Gastrocnemius medialis (tissue), 4 donors: ENCODE results near the gene RILP. TPM values are rescaled to one million over a fixed set of nuclear protein-coding genes. Genes with fewer than 3 reads are reported as not detected.

ENCODE experiments used
- ATAC-seq, 2 donors: fragments of 150-250 bp; one replicate each; pipeline ENCODE4 v1.9.1; 2016
- DNase-seq, 2 donors: peaks; one replicate each; pipeline ENCODE4 v3.0.0-alpha.2; 2019
- H3K27ac ChIP-seq, 4 donors: fragments of 200-600 bp; sonication (generic); 1 replicate in 1 of 4; 2 replicates in 3 of 4; pipeline ENCODE4 v1.5.1; 2016 to 2018; ENCODE audit warnings: mild to moderate bottlenecking in 2 of 4, moderate library complexity in 1 of 4
- H3K27me3 ChIP-seq, 3 donors: fragments of 200-600 bp; sonication (generic) in 2 of 3; 1 replicate in 1 of 3; 2 replicates in 2 of 3; pipeline versions ENCODE4 v1.5.1 to v1.6.0; 2016 to 2019; ENCODE audit warnings: mild to moderate bottlenecking in 1 of 3, moderate library complexity in 1 of 3
- H3K36me3 ChIP-seq, 2 donors: fragments of 200-600 bp; sonication (generic) in 1 of 2; one replicate each; pipeline ENCODE4 v1.5.1; 2017 to 2018
- H3K4me1 ChIP-seq, 2 donors: fragments of 200-600 bp; sonication (generic) in 1 of 2; one replicate each; pipeline ENCODE4 v1.5.1; 2016 to 2017; ENCODE audit warnings: mild to moderate bottlenecking in 2 of 2
- H3K4me3 ChIP-seq, 4 donors: fragments of 200-600 bp; sonication (generic) in 3 of 4; 1 replicate in 1 of 4; 2 replicates in 3 of 4; pipeline ENCODE4 v1.5.1; 2016 to 2019; ENCODE audit warnings: mild to moderate bottlenecking in 2 of 4
- H3K9me3 ChIP-seq, 3 donors: fragments of 200-600 bp; sonication (generic) in 2 of 3; 1 replicate in 1 of 3; 2 replicates in 2 of 3; pipeline ENCODE4 v1.5.1; 2016 to 2019
- CTCF ChIP-seq, 5 experiments: fragments of 450-650 bp in 3 of 5; fragments of 200-600 bp in 2 of 5; sonication (generic) in 2 of 5; IDR thresholded peaks in 4 of 5; conservative IDR thresholded peaks in 1 of 5; 1 replicate in 4 of 5; 2 replicates in 1 of 5; pipeline ENCODE4 v1.5.1; 2016 to 2019; ENCODE audit warnings: antibody characterized with exemption in 5 of 5, mild to moderate bottlenecking in 3 of 5, moderate library complexity in 3 of 5
- POLR2A ChIP-seq, 2 donors: fragments of 450-650 bp; IDR thresholded peaks; one replicate each; pipeline ENCODE4 v1.6.1; 2017; ENCODE audit warnings: antibody characterized with exemption in 2 of 2, mild to moderate bottlenecking in 2 of 2, moderate library complexity in 2 of 2
- in situ Hi-C, 4 donors: fragments of 200-750 bp; cut with MboI; loops; one replicate each; pipeline versions ENCODE4 v1.15.0 to v1.8.0; 2017; ENCODE audit warnings: low sequenced_read_pairs in 4 of 4
- intact Hi-C: fragments of 100-400 bp; cut with DNase I; formaldehyde crosslinking; loops from one replicate; pipeline ENCODE4 v1.15.1; 2023; ENCODE audit warnings: low total_unique reads
- total RNA-seq, 4 donors: library from RNA; depleted of rRNA; stranded (reverse); fragments of >200 nt; gene quantifications; one replicate each; pipeline versions ENCODE4 v1.1.0 to v1.2.3, GENCODE V29; 2016

RILP gene
- total RNA-seq, 4 donors from 2014 or later, result 45.5 to 94.7 (median 58.9) TPM

GRCh38 chr17:1611715-1612114 lies 38.0 kb downstream of the RILP start:
- in situ Hi-C loops (no loop called here), intact Hi-C loops (no loop called here)
- TF ChIP-seq CTCF (IDR thresholded peaks at IDR 0.05 in 4 of 5, conservative IDR thresholded peaks at IDR 0.05 in 1 of 5) (no peak), POLR2A (IDR thresholded peaks at IDR 0.05) (no peak)
- Histone ChIP-seq H3K36me3 (peaks cover 0 to 26% of the 10 kb centered on the region in 2 donors), H3K27me3 (no peaks in the 10 kb centered on the region), H3K4me3 (no peak overlapping the region), H3K4me1 (no peaks in the 10 kb centered on the region), H3K9me3 (no peaks in the 10 kb centered on the region), H3K27ac (no peak overlapping the region)
- DNase-seq (no peak), ATAC-seq (peak in 1 of 2 donors; percentile 18)

GRCh38 chr17:1608676-1609075 lies 41.0 kb downstream of the RILP start:
- peaks cover 0 to 12% of the 10 kb centered on the region in 2 donors for H3K36me3 ChIP-seq
- H3K27ac ChIP-seq, result no peak overlapping the region
- intact Hi-C loops (no loop called here), in situ Hi-C loops (no loop called here)
- peaks cover 8 to 17% of the 10 kb centered on the region in 2 donors for H3K4me1 ChIP-seq
- no peak for DNase-seq
- no peak for ATAC-seq
- H3K27me3 ChIP-seq, result no peaks in the 10 kb centered on the region
- no peak overlapping the region for H3K4me3 ChIP-seq
- H3K9me3 ChIP-seq, result no peaks in the 10 kb centered on the region
- TF ChIP-seq CTCF (IDR thresholded peaks at IDR 0.05 in 4 of 5, conservative IDR thresholded peaks at IDR 0.05 in 1 of 5), result no peak
- TF ChIP-seq POLR2A (IDR thresholded peaks at IDR 0.05), result no peak

GRCh38 chr17:1607971-1608320 lies 41.7 kb downstream of the RILP start:
- H3K27ac ChIP-seq, result peak overlapping the region in 3 of 4 donors; percentile 9 to 39 (median 14)
- no peaks in the 10 kb centered on the region for H3K27me3 ChIP-seq
- no peaks in the 10 kb centered on the region for H3K9me3 ChIP-seq
- in situ Hi-C loops (no loop called here), intact Hi-C loops (no loop called here)
- DNase-seq, result no peak
- peaks cover 8 to 17% of the 10 kb centered on the region in 2 donors for H3K4me1 ChIP-seq
- peaks cover 0 to 6% of the 10 kb centered on the region in 2 donors for H3K36me3 ChIP-seq
- ATAC-seq, result no peak
- no peak overlapping the region for H3K4me3 ChIP-seq
- TF ChIP-seq CTCF (IDR thresholded peaks at IDR 0.05 in 4 of 5, conservative IDR thresholded peaks at IDR 0.05 in 1 of 5) (no peak), POLR2A (IDR thresholded peaks at IDR 0.05) (no peak)

DNA sequence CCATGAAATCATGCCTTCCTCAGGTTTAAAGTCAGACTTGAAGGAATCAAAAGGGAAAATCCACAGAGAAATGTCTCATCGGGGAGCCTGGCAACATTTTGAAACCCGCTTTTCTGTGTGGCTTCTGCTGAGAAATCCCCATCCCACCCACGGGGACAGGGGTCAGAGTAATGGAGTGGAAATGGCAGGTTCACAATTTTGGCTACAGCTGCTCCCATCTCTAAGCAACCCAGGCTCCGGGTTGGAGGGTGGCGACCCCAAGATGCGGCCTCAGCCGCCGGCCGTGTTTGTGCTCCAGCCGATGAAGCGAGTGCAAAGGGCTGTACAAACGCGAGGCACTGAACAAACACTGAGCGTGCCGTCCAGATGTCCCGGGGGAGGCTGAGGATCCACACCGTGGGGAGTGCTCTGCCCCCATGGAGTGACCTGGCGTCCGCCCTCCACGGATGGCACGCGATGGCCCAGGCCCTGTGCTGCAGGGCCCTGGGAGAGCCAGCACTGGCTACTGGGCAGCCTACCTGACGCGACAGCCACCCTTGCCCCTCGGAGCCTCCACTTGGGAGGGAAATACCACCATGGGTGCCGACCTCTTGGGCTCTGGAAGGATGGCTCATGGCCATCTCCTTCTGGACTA lies 43.2 kb downstream of the RILP start:
- in situ Hi-C loops, result no loop called here
- peaks cover 8 to 17% of the 10 kb centered on the region in 2 donors for H3K4me1 ChIP-seq
- no peak for TF ChIP-seq POLR2A (IDR thresholded peaks at IDR 0.05)
- no peaks in the 10 kb centered on the region for H3K9me3 ChIP-seq
- no peak for DNase-seq
- no peak for ATAC-seq
- H3K27me3 ChIP-seq, result no peaks in the 10 kb centered on the region
- H3K36me3 ChIP-seq, result peaks cover 0 to 5% of the 10 kb centered on the region in 2 donors
- intact Hi-C loops, result no loop called here
- peak overlapping the region in 3 of 4 donors; percentile 66 to 77 (median 77) for H3K27ac ChIP-seq
- no peak overlapping the region for H3K4me3 ChIP-seq

DNA sequence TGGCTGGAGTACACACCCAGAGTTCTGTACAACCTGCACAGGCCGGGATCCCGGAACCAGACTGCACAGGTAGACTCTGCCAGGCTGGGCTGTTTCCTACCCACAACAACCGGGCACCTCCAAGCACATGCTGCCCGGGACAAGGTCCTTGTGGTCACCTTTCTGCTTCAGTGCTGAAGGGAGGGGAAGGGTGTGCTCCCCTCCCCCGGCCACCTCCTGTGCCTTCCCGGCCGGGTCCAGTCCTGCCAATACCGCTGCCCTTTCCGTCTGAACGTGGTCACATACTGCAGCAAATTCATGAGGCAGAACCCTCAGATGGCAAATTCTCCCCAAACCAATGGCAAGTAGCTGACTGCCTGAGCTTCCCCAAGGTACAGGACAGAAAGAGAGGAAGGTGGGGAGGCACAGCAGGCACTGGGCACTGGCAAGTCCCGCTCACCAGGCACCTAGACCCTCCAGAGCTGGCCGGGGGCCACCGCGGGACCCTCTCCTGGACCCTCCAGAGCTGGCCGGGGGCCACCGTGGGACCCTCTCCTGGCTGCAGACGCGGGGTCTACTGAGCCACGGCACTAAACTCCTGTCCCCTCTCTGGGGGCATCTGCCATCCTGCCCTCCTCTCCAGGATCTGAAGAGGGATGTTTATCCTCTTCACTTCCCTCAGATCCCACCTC lies 43.9 kb downstream of the RILP start:
- no peak for DNase-seq
- peaks cover 8 to 17% of the 10 kb centered on the region in 2 donors for H3K4me1 ChIP-seq
- intact Hi-C loops, result no loop called here
- in situ Hi-C loops, result no loop called here
- peak overlapping the region; percentile 22 to 77 (median 72) for H3K27ac ChIP-seq
- peaks cover 0 to 7% of the 10 kb centered on the region in 2 donors for H3K36me3 ChIP-seq
- no peak overlapping the region for H3K4me3 ChIP-seq
- no peaks in the 10 kb centered on the region for H3K27me3 ChIP-seq
- TF ChIP-seq CTCF (IDR thresholded peaks at IDR 0.05 in 4 of 5, conservative IDR thresholded peaks at IDR 0.05 in 1 of 5) (no peak), POLR2A (IDR thresholded peaks at IDR 0.05) (no peak)
- no peaks in the 10 kb centered on the region for H3K9me3 ChIP-seq
- peak; percentile 37 to 43 for ATAC-seq
